Hepatocyte (in vitro differentiated cells): ENCODE data around the gene CLEC2A. TPM values are rescaled to one million over a fixed set of nuclear protein-coding genes. Genes with fewer than 3 reads are reported as not detected.
"Not testable (repeated sequence)": the region's sequence is repeated elsewhere in the genome, so short reads cannot be mapped to it uniquely, and the experiment has no call there.

ENCODE experiments used
- DNase-seq: peaks from one replicate; pipeline ENCODE4 v3.0.0-alpha.2; 2016; ENCODE audit warnings: low spot score
- H2AFZ ChIP-seq: fragments of 200-600 bp; sonication (generic); 2 replicates; pipeline ENCODE4 v1.6.0; 2016; ENCODE audit warnings: antibody characterized with exemption, mild to moderate bottlenecking
- H3K27ac ChIP-seq: fragments of 200-600 bp; sonication (generic); 2 replicates; pipeline ENCODE4 v1.5.1; 2016; ENCODE audit warnings: mild to moderate bottlenecking
- H3K27me3 ChIP-seq: fragments of 200-600 bp; sonication (generic); 2 replicates; pipeline ENCODE4 v1.6.1; 2016
- H3K36me3 ChIP-seq: fragments of 200-600 bp; sonication (generic); replicated peaks from 2 replicates; pipeline ENCODE4 v1.5.1; 2016; ENCODE audit warnings: low read depth; ENCODE audit not compliant: insufficient read depth
- H3K4me1 ChIP-seq: fragments of 200-600 bp; sonication (generic); 2 replicates; pipeline ENCODE4 v1.5.1; 2016; ENCODE audit warnings: mild to moderate bottlenecking, moderate library complexity; ENCODE audit not compliant: insufficient read depth
- H3K4me2 ChIP-seq: fragments of 200-600 bp; sonication (generic); 2 replicates; pipeline ENCODE4 v1.6.0; 2016
- H3K4me3 ChIP-seq: fragments of 200-600 bp; sonication (generic); 2 replicates; pipeline ENCODE4 v1.5.1; 2016; ENCODE audit warnings: mild to moderate bottlenecking
- H3K79me2 ChIP-seq: fragments of 200-600 bp; sonication (generic); 2 replicates; pipeline ENCODE4 v1.6.0; 2017; ENCODE audit warnings: mild to moderate bottlenecking
- H3K9me2 ChIP-seq: fragments of 200-600 bp; sonication (generic); replicated peaks from 2 replicates; pipeline ENCODE4 v1.6.0; 2017; ENCODE audit warnings: mild to moderate bottlenecking; ENCODE audit not compliant: insufficient read depth
- H3K9me3 ChIP-seq: fragments of 200-600 bp; sonication (generic); 2 replicates; pipeline ENCODE4 v1.5.1; 2016; ENCODE audit warnings: low read depth, mild to moderate bottlenecking
- H4K20me1 ChIP-seq: fragments of 200-600 bp; sonication (generic); 2 replicates; pipeline ENCODE4 v1.6.0; 2016; ENCODE audit warnings: mild to moderate bottlenecking; ENCODE audit not compliant: insufficient read depth, poor library complexity, severe bottlenecking
- CTCF ChIP-seq: fragments of 200-600 bp; sonication (generic); IDR thresholded peaks from 2 replicates; pipeline ENCODE4 v1.5.1; 2016; ENCODE audit warnings: antibody characterized with exemption, mild to moderate bottlenecking; ENCODE audit not compliant: poor library complexity
- EZH2 ChIP-seq: fragments of 200-600 bp; sonication (generic); IDR thresholded peaks from 2 replicates; pipeline ENCODE4 v1.6.1; 2016; ENCODE audit warnings: antibody characterized with exemption, mild to moderate bottlenecking, borderline replicate concordance
- EZH2phosphoT487 ChIP-seq: fragments of 200-600 bp; sonication (generic); IDR thresholded peaks from one replicate; pipeline ENCODE4 v1.6.1; 2018; ENCODE audit warnings: antibody characterized with exemption, mild to moderate bottlenecking, low read depth, moderate library complexity; ENCODE audit not compliant: unreplicated experiment, severe bottlenecking
- WGBS: methylation state at CpG from one replicate; pipeline ENCODE4 v1.1.6; 2016; ENCODE audit warnings: low lambda C conversion rate; ENCODE audit errors: missing lambda C conversion rate; 5-methylcytosine and 5-hydroxymethylcytosine counted together
- polyA plus RNA-seq: library from polyadenylated mRNA; unstranded; fragments of >200 nt; fragmentation: Nextera tagmentation; extraction: Ambion mirVana; gene quantifications from 2 replicates; pipeline ENCODE4 v1.2.1, GENCODE V29; 2016
- total RNA-seq: library from RNA; depleted of rRNA; stranded (reverse); fragments of >200 nt; gene quantifications from 2 replicates; pipeline ENCODE4 v1.2.3, GENCODE V29; 2014

The CLEC2A gene, protein sequence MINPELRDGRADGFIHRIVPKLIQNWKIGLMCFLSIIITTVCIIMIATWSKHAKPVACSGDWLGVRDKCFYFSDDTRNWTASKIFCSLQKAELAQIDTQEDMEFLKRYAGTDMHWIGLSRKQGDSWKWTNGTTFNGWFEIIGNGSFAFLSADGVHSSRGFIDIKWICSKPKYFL
- total RNA-seq (0.28 TPM in 1 of 2 replicates, not detected in the other), polyA plus RNA-seq (2.1 TPM in 1 of 2 replicates, not detected in the other)

DNA sequence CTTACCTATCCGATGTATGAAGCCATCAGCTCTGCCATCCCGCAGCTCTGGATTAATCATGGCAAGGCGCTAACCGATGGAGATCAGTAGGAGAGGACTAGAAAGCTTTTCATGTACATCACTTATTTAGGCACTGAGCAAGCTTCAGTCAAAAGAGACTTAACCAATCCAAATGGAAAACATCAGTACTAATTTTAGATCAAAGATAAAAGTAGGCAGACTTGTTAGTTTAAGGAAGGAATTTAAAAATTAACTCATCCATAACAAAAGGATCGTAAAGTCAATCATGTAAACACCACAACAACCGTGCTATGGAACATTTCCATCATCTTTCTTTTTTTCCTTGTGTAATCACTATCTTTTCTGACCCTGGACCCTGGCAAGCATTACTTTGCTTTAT, at the start of gene CLEC2A:
Gene CLEC2A (minus strand): TSS at position 101 of the 400 bp plus-strand sequence. CDS start 41 bp downstream, at position 60.
- no peaks in the 10 kb centered on the region for H3K4me1 ChIP-seq
- no peaks in the 10 kb centered on the region for H3K27me3 ChIP-seq
- no peak for DNase-seq
- H3K9me2 ChIP-seq = no peaks in the 10 kb centered on the region
- H3K27ac ChIP-seq = no peak within 1 kb of the TSS
- no peaks in the 10 kb centered on the region for H3K36me3 ChIP-seq
- H3K4me2 ChIP-seq = no peak within 1 kb of the TSS
- no peaks in the 10 kb centered on the region for H3K9me3 ChIP-seq
- peak within 1 kb of the TSS; percentile 5 for H2AFZ ChIP-seq
- H3K4me3 ChIP-seq = no peak within 1 kb of the TSS
- TF ChIP-seq CTCF (no peak), EZH2 (no peak), EZH2phosphoT487 (no peak)
- 73% methylated on average over 6 of the region's 6 CpGs for WGBS
- no peaks in the 10 kb centered on the region for H3K79me2 ChIP-seq
- H4K20me1 ChIP-seq = no peaks in the 10 kb centered on the region

DNA sequence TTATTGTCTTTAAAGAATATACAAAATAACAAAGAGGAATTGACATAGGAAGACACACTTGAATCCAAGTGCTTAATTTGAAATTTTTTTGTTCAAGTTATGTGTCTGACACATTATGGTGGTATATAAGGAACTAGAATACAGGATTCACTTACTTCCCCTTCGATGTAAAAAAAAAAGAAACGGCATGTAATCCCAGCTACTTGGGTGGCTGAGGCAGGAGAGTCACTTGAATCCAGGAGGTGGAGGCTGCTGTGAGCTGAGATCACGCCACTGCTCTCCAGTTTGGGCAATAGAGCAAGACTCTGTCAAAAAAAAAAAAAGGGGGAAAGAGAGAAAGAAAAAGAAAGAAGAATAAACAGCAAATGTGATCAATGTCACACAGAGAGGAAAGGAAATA, 48.0 kb upstream of the CLEC2A start:
- Histone ChIP-seq H3K9me2 (no peaks in the 10 kb centered on the region), H3K9me3 (no peaks in the 10 kb centered on the region), H3K4me2 (no peak overlapping the region), H3K79me2 (no peaks in the 10 kb centered on the region), H3K36me3 (no peaks in the 10 kb centered on the region), H3K4me1 (no peaks in the 10 kb centered on the region), H4K20me1 (no peaks in the 10 kb centered on the region), H3K4me3 (no peak overlapping the region), H3K27me3 (no peaks in the 10 kb centered on the region), H2AFZ (no peak overlapping the region), H3K27ac (no peak overlapping the region)
- DNase-seq = no peak
- TF ChIP-seq EZH2 (no peak), CTCF (no peak), EZH2phosphoT487 (no peak)
- 90% methylated on average over 3 of the region's 3 CpGs for WGBS

- H3K79me2 ChIP-seq = no peaks in the 10 kb centered on the region
- no peaks in the 10 kb centered on the region for H3K4me1 ChIP-seq
- no peak overlapping the region for H3K4me2 ChIP-seq
- H3K9me2 ChIP-seq = no peaks in the 10 kb centered on the region
- no peak for DNase-seq
- no peaks in the 10 kb centered on the region for H3K36me3 ChIP-seq
- no peaks in the 10 kb centered on the region for H3K27me3 ChIP-seq
- H4K20me1 ChIP-seq = no peaks in the 10 kb centered on the region
- no peak overlapping the region for H2AFZ ChIP-seq
- TF ChIP-seq EZH2 (no peak), CTCF (no peak), EZH2phosphoT487 (no peak)
- no peak overlapping the region for H3K4me3 ChIP-seq
- H3K27ac ChIP-seq = no peak overlapping the region
- H3K9me3 ChIP-seq = no peaks in the 10 kb centered on the region
These were observed 45.7 kb upstream of the CLEC2A start for GRCh38 chr12:9977916-9978315.

- H3K4me1 ChIP-seq, H3K36me3 ChIP-seq, H3K79me2 ChIP-seq, H3K4me2 ChIP-seq, H4K20me1 ChIP-seq, H3K4me3 ChIP-seq, H3K27ac ChIP-seq, H3K9me3 ChIP-seq, DNase-seq, H3K9me2 ChIP-seq, H2AFZ ChIP-seq, H3K27me3 ChIP-seq: not testable (repeated sequence)
- WGBS = 60% methylated on average over 5 of the region's 5 CpGs
These were observed 44.5 kb upstream of the CLEC2A start for GRCh38 chr12:9976626-9977025.
